ENCODE data around the gene EIF5. TPM values are rescaled to one million over a fixed set of nuclear protein-coding genes. Genes with fewer than 3 reads are reported as not detected.

The EIF5 gene
- polyA plus RNA-seq, 1 donor (not counting 4 experiments of a cell fraction or from before 2014, with no cell fraction given), result 221 TPM

DNA sequence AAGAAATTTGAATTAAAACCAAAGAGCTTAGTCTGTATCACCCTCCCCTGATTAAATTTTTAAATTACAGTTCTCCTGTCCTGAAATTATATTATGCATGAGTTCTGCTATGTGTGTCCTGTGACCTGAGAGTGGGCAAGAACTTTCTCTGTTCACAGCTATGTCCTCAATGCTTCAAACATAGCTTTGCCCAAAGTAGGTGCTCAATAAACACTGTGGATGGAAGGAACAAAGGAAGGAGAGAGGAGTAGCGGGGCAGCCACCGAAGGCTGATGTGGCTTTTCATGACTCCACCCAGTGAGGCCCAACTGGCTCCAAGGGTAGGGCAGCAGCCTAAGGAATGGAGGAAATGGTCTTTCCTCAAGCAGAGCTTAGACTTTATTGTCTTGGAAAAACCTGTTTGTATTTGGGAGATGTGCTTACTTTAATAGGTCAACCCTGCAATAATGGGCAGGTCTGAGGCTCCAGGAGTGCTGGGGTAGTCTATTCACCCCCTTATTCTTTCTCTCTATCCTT, 43.5 kb downstream of the EIF5 start:
- DNase-seq (ENCODE audit: low read depth, low spot score) (no peak), FAIRE-seq (no peak)
- H3K36me3 ChIP-seq (ENCODE audit: control insufficient read depth in 2 of 2, extremely low read depth in 1 of 2, insufficient read depth in 2 of 2, low read length in 2 of 2), result no peaks in the 10 kb centered on the region
- no peaks in the 10 kb centered on the region for H3K9me3 ChIP-seq (ENCODE audit: control insufficient read depth, low read depth, low read length)
- no peaks in the 10 kb centered on the region for H3K9me1 ChIP-seq (ENCODE audit: control insufficient read depth, extremely low read depth, insufficient read depth, low read length)
- no peak overlapping the region for H3K9ac ChIP-seq (ENCODE audit: control insufficient read depth, extremely low read depth, insufficient read depth, low read length)
- H4K20me1 ChIP-seq (ENCODE audit: control insufficient read depth, extremely low read depth, insufficient read depth, low read length), result no peaks in the 10 kb centered on the region
- H2AFZ ChIP-seq (ENCODE audit: control insufficient read depth, low read length), result no peak overlapping the region
- H3K79me2 ChIP-seq (ENCODE audit: control insufficient read depth, insufficient read depth, low read length), result no peaks in the 10 kb centered on the region
- no peak overlapping the region for H3K4me2 ChIP-seq (ENCODE audit: control insufficient read depth, extremely low read depth, insufficient read depth, low read depth, low read length)
- no peak overlapping the region for H3K4me3 ChIP-seq (ENCODE audit: control insufficient read depth in 2 of 3, extremely low read depth in 1 of 3, insufficient read depth in 2 of 3, low read depth in 1 of 3, low read length in 3 of 3)
- dilution Hi-C loops (cut with MboI; ENCODE audit: extremely low pct_ligation_motif_present, low sequenced_read_pairs), result no loop called here
- H3K27ac ChIP-seq (ENCODE audit: control insufficient read depth, insufficient read depth, low read length), result no peak overlapping the region
- H3K4me1 ChIP-seq (ENCODE audit: control insufficient read depth, extremely low read depth, insufficient read depth, low read length), result peaks cover 13% of the 10 kb centered on the region
- TF ChIP-seq, protein P1, sequence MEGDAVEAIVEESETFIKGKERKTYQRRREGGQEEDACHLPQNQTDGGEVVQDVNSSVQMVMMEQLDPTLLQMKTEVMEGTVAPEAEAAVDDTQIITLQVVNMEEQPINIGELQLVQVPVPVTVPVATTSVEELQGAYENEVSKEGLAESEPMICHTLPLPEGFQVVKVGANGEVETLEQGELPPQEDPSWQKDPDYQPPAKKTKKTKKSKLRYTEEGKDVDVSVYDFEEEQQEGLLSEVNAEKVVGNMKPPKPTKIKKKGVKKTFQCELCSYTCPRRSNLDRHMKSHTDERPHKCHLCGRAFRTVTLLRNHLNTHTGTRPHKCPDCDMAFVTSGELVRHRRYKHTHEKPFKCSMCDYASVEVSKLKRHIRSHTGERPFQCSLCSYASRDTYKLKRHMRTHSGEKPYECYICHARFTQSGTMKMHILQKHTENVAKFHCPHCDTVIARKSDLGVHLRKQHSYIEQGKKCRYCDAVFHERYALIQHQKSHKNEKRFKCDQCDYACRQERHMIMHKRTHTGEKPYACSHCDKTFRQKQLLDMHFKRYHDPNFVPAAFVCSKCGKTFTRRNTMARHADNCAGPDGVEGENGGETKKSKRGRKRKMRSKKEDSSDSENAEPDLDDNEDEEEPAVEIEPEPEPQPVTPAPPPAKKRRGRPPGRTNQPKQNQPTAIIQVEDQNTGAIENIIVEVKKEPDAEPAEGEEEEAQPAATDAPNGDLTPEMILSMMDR (optimal IDR thresholded peaks at IDR 0.05 in 1 of 3, IDR thresholded peaks at IDR 0.05 in 1 of 3, conservative IDR thresholded peaks at IDR 0.05 in 1 of 3; ENCODE audit: extremely low read depth in 1 of 3, insufficient read depth in 2 of 3, low read length in 3 of 3), result no peak
- no peak for TF ChIP-seq EZH2 (IDR thresholded peaks at IDR 0.05; ENCODE audit: low read length)
- H3K27me3 ChIP-seq (ENCODE audit: control insufficient read depth, extremely low read depth, insufficient read depth, low read length), result no peaks in the 10 kb centered on the region

DNA sequence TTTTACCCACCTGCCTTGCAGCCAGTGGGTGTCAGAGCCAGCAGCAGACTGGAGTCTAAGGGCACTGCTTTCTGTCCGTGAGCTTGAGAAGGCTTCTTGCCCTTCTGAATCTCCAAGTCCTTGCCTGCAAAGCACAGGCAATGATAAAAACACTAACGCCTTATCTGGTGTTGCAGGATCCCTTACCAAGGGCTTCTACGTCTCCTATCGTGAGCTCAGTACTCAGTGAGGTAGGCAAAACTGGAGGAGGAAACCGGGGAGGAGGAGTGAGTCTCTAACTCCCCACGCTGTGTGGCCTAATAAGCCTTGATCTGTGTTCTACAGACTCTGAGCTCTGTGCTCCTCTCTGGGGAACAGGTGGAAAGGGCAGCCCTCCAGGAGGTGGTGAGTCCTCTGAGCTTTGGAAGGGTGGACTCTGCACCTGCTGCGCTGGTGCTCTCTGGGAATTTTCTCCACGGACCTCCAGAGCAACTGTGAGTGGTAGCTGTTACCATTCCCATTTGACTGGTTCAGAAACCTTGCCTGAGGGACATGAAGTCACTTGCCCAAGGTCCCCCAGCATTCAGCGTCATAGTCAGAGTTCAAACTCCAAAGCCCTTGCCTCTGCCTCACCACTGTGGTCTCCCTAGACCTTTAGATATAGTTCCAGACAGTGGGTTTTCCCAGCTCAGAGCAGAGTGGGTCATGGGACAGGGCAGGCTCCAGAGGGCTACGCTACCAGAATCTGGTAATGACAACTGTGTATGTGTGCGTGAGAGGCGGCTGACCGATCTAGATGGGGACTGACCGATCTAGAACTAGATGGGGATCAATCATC, 44.2 kb downstream of the EIF5 start:
- TF ChIP-seq EZH2 (IDR thresholded peaks at IDR 0.05; ENCODE audit: low read length), result no peak
- TF ChIP-seq, protein P1 (optimal IDR thresholded peaks at IDR 0.05 in 1 of 3, IDR thresholded peaks at IDR 0.05 in 1 of 3, conservative IDR thresholded peaks at IDR 0.05 in 1 of 3; ENCODE audit: extremely low read depth in 1 of 3, insufficient read depth in 2 of 3, low read length in 3 of 3), result no peak
- Histone ChIP-seq H3K36me3 (ENCODE audit: control insufficient read depth in 2 of 2, extremely low read depth in 1 of 2, insufficient read depth in 2 of 2, low read length in 2 of 2) (no peaks in the 10 kb centered on the region), H3K4me3 (ENCODE audit: control insufficient read depth in 2 of 3, extremely low read depth in 1 of 3, insufficient read depth in 2 of 3, low read depth in 1 of 3, low read length in 3 of 3) (no peak overlapping the region), H3K27me3 (ENCODE audit: control insufficient read depth, extremely low read depth, insufficient read depth, low read length) (no peaks in the 10 kb centered on the region), H3K9me1 (ENCODE audit: control insufficient read depth, extremely low read depth, insufficient read depth, low read length) (no peaks in the 10 kb centered on the region), H3K4me1 (ENCODE audit: control insufficient read depth, extremely low read depth, insufficient read depth, low read length) (peaks cover 10% of the 10 kb centered on the region), H3K79me2 (ENCODE audit: control insufficient read depth, insufficient read depth, low read length) (no peaks in the 10 kb centered on the region), H4K20me1 (ENCODE audit: control insufficient read depth, extremely low read depth, insufficient read depth, low read length) (no peaks in the 10 kb centered on the region), H3K9ac (ENCODE audit: control insufficient read depth, extremely low read depth, insufficient read depth, low read length) (no peak overlapping the region), H3K9me3 (ENCODE audit: control insufficient read depth, low read depth, low read length) (no peaks in the 10 kb centered on the region), H3K4me2 (ENCODE audit: control insufficient read depth, extremely low read depth, insufficient read depth, low read depth, low read length) (no peak overlapping the region), H3K27ac (ENCODE audit: control insufficient read depth, insufficient read depth, low read length) (no peak overlapping the region), H2AFZ (ENCODE audit: control insufficient read depth, low read length) (no peak overlapping the region)
- dilution Hi-C loops (cut with MboI; ENCODE audit: extremely low pct_ligation_motif_present, low sequenced_read_pairs), result no loop called here
- DNase-seq (ENCODE audit: low read depth, low spot score), result no peak
- no peak for FAIRE-seq

All from keratinocyte (primary cell).